Measurements from ENCODE around the gene TEX36. TPM values are rescaled to one million over a fixed set of nuclear protein-coding genes. Genes with fewer than 3 reads are reported as not detected.

Gene TEX36
- total RNA-seq, 1 experiment from 2014 or later: not detected

DNA sequence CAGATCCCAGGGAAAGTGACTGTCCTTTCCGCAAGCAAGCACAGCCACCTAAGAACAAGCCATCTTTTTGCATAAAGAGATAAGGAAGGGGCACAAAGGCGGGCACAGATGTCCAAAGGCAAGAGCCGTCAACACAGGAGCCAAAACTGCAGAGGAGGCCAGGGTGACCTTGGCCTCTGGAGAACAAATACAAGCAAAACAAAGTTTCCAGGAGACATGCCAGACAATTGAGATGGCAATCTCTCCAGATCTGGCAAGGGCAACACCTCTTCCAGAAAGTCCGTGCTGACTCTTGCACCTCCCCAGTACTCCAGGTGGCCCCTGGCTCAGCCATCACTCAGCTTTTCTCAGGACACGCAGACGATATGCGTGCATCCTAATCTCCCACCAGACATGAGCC, 58.2 kb downstream of the TEX36 start:
- no peaks in the 10 kb centered on the region for H3K27me3 ChIP-seq (ENCODE audit: insufficient read depth, low read length)
- no peak overlapping the region for H4K8ac ChIP-seq (replicated peaks; ENCODE audit: insufficient read length, low read depth, low read length)
- TF ChIP-seq, protein P1, sequence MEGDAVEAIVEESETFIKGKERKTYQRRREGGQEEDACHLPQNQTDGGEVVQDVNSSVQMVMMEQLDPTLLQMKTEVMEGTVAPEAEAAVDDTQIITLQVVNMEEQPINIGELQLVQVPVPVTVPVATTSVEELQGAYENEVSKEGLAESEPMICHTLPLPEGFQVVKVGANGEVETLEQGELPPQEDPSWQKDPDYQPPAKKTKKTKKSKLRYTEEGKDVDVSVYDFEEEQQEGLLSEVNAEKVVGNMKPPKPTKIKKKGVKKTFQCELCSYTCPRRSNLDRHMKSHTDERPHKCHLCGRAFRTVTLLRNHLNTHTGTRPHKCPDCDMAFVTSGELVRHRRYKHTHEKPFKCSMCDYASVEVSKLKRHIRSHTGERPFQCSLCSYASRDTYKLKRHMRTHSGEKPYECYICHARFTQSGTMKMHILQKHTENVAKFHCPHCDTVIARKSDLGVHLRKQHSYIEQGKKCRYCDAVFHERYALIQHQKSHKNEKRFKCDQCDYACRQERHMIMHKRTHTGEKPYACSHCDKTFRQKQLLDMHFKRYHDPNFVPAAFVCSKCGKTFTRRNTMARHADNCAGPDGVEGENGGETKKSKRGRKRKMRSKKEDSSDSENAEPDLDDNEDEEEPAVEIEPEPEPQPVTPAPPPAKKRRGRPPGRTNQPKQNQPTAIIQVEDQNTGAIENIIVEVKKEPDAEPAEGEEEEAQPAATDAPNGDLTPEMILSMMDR (conservative IDR thresholded peaks at IDR 0.05): no peak
- H3K56ac ChIP-seq (ENCODE audit: insufficient read length, low read depth, low read length): no peak overlapping the region
- H2BK120ac ChIP-seq (ENCODE audit: low read depth, low read length, poor library complexity, severe bottlenecking): no peak overlapping the region
- peaks cover 3 to 5% of the 10 kb centered on the region in 2 experiments; a peak in 4 of 5 replicates for H3K9me3 Mint-ChIP-seq
- no peak overlapping the region for H2AFZ ChIP-seq (ENCODE audit: low read length)
- no peak overlapping the region for H3K18ac ChIP-seq (ENCODE audit: insufficient read length, low read depth, low read length)
- H3K4me1 Mint-ChIP-seq: peaks cover 0 to 5% of the 10 kb centered on the region in 2 experiments; a peak in 3 of 4 replicates
- no CpG with 5 or more reads among the region's 7 CpGs for WGBS (ENCODE audit: extremely low coverage, insufficient read length, low lambda C conversion rate)
- H4K5ac ChIP-seq (ENCODE audit: insufficient read length, low read depth, low read length): no peak overlapping the region
- no peaks in the 10 kb centered on the region for H3K9me3 ChIP-seq (ENCODE audit: control insufficient read depth, low read depth, low read length)
- H3K79me2 ChIP-seq (ENCODE audit: insufficient read depth, low read length): no peaks in the 10 kb centered on the region
- no peaks in the 10 kb centered on the region for H3K79me1 ChIP-seq (ENCODE audit: insufficient read depth, low read depth, low read length, poor library complexity, severe bottlenecking)
- no peak overlapping the region for H3K4ac ChIP-seq (ENCODE audit: low read depth, low read length)
- no peak overlapping the region for H3K9ac ChIP-seq (ENCODE audit: extremely low read depth, insufficient read length, low read length)
- no peak overlapping the region for H3K4me3 Mint-ChIP-seq
- H3K23ac ChIP-seq (ENCODE audit: insufficient read length, low read depth, low read length): no peak overlapping the region
- H2BK20ac ChIP-seq (ENCODE audit: low read depth, low read length, poor library complexity, severe bottlenecking): no peak overlapping the region
- no peak for DNase-seq
- no peak overlapping the region for H3T11ph ChIP-seq (ENCODE audit: low read length)
- H3K4me2 ChIP-seq (ENCODE audit: insufficient read depth, insufficient read length, low read length): no peak overlapping the region
- no peaks in the 10 kb centered on the region for H4K20me1 ChIP-seq (ENCODE audit: control insufficient read depth, insufficient read depth, insufficient read length)
- H2BK12ac ChIP-seq (ENCODE audit: insufficient read length, low read depth, low read length): no peak overlapping the region
- H2BK5ac ChIP-seq (ENCODE audit: insufficient read length, low read length): no peak overlapping the region
- H3K4me1 ChIP-seq (ENCODE audit: insufficient read depth, low read length): no peaks in the 10 kb centered on the region
- H2BK15ac ChIP-seq (ENCODE audit: low read depth, low read length): no peak overlapping the region
- H3K23me2 ChIP-seq (ENCODE audit: insufficient read length, low read depth, low read length, poor library complexity, severe bottlenecking): no peaks in the 10 kb centered on the region
- no peak overlapping the region for H3K27ac ChIP-seq (ENCODE audit: insufficient read length, low read depth, low read length)
- H2AK5ac ChIP-seq (ENCODE audit: insufficient read length, low read length): no peak overlapping the region
- H3K27me3 Mint-ChIP-seq (ENCODE audit: low read depth): peaks cover 8% of the 10 kb centered on the region
- peaks cover 0 to 4% (median 0%) of the 10 kb centered on the region in 3 experiments; a peak in 2 of 7 replicates for H3K36me3 Mint-ChIP-seq (ENCODE audit: insufficient read depth in 1 of 3, low read depth in 3 of 3)
- no peak overlapping the region for H4K91ac ChIP-seq (ENCODE audit: insufficient read length, low read depth, low read length)
- H3K14ac ChIP-seq (ENCODE audit: insufficient read depth, low read length): no peak overlapping the region
- peak overlapping the region in 1 of 3 experiments; percentile 27; a peak in 1 of 7 replicates for H3K27ac Mint-ChIP-seq
